K562 (cell line): Measurements from ENCODE around the gene NEDD8. TPM values are rescaled to one million over a fixed set of nuclear protein-coding genes. Genes with fewer than 3 reads are reported as not detected.

Experiments
- ATAC-seq: fragments of 200-7000 bp; cut with Tn5 transposase; 3 replicates; pipeline ENCODE4 v1.9.1; 2020; ENCODE audit warnings: moderate library complexity
- BruUV-seq: library from RNA; stranded (reverse); fragments of 400-500 nt; replicated peaks from 2 replicates; lab custom pipeline; 2021; lab: Mats Ljungman, UMichigan
- CTCF ChIA-PET: fragments of 300-600 bp; formaldehyde crosslinking; extraction: SDS; loops from one replicate; lab custom pipeline; 2021; ENCODE audit warnings: low intra/inter-chr PET ratio; lab: Yijun Ruan, JAX
- POLR2A ChIA-PET: fragments of 300-600, 350-650 bp; sonication (Branson Sonifier 250); formaldehyde crosslinking; extraction: SDS; loops from one replicate; lab custom pipeline; 2021; ENCODE audit warnings: antibody characterized with exemption, inconsistent platforms; lab: Yijun Ruan, JAX
- DNase-seq, 4 experiments: peaks; one replicate each; pipeline versions ENCODE4 v3.0.0 to v3.0.0-alpha.2; 2011 to 2018; ENCODE audit warnings: low spot score in 3 of 4, mixed read lengths in 3 of 4; ENCODE audit errors: extremely low read depth in 1 of 4
- FAIRE-seq: peaks from 2 replicates; lab custom pipeline; 2011; peaks lifted over from hg19 to GRCh38; lab: Jason Lieb, UNC
- H2AFZ ChIP-seq: 2 replicates; pipeline ENCODE4 v1.6.0; 2011; ENCODE audit warnings: low read depth, low read length, control low read depth, inconsistent platforms
- H3K27ac ChIP-seq: fragments of 200-600 bp; 3 replicates; pipeline ENCODE4 v1.8.0; 2011; ENCODE audit warnings: low read depth, mild to moderate bottlenecking, control low read depth, inconsistent platforms, low read length, moderate library complexity, mixed read lengths; ENCODE audit errors: extremely low read depth
- H3K27me3 ChIP-seq, 2 experiments: fragments of 300-600 bp in 1 of 2; 2 replicates in 1 of 2; 3 replicates in 1 of 2; pipeline versions ENCODE4 v1.6.0 to v1.8.0; 2011; ENCODE audit warnings: inconsistent platforms in 2 of 2, low read length in 2 of 2, mild to moderate bottlenecking in 1 of 2, mixed read lengths in 1 of 2, moderate library complexity in 1 of 2; ENCODE audit not compliant: control insufficient read depth in 2 of 2, insufficient read depth in 2 of 2
- H3K36me3 ChIP-seq: fragments of 300-600 bp; 3 replicates; pipeline ENCODE4 v1.8.0; 2011; ENCODE audit warnings: mild to moderate bottlenecking, low read length, inconsistent platforms; ENCODE audit not compliant: control insufficient read depth, insufficient read depth
- H3K4me1 ChIP-seq, 2 experiments: fragments of 200-600 bp in 1 of 2; replicated peaks in 1 of 2; 2 replicates in 1 of 2; 3 replicates in 1 of 2; pipeline versions ENCODE4 v1.5.1 to v1.8.0; 2011; ENCODE audit warnings: inconsistent platforms in 2 of 2, low read length in 2 of 2, mild to moderate bottlenecking in 1 of 2, mixed read lengths in 1 of 2, moderate library complexity in 1 of 2; ENCODE audit not compliant: control insufficient read depth in 2 of 2, insufficient read depth in 2 of 2
- H3K4me2 ChIP-seq: 2 replicates; pipeline ENCODE4 v1.6.1; 2011; ENCODE audit warnings: low read length, control low read depth, inconsistent platforms, mixed read lengths; ENCODE audit not compliant: insufficient read depth
- H3K4me3 ChIP-seq: fragments of 200-600 bp; sonication (generic), shearing (Covaris generic); 2 replicates; pipeline ENCODE4 v1.5.1; 2016; ENCODE audit warnings: control low read depth, inconsistent platforms
- H3K79me2 ChIP-seq: fragments of 200-600 bp; 3 replicates; pipeline ENCODE4 v1.8.0; 2011; ENCODE audit warnings: low read length, inconsistent platforms; ENCODE audit not compliant: control insufficient read depth, insufficient read depth
- H3K9ac ChIP-seq, 2 experiments: 2 replicates each; pipeline versions ENCODE4 v1.6.0 to v1.6.1; 2011; ENCODE audit warnings: low read depth in 2 of 2, low read length in 2 of 2, control low read depth in 1 of 2, inconsistent platforms in 1 of 2, mild to moderate bottlenecking in 1 of 2, mixed read lengths in 1 of 2; ENCODE audit not compliant: insufficient read depth in 1 of 2
- H3K9me1 ChIP-seq: one replicate; pipeline ENCODE4 v1.6.0; 2011; ENCODE audit warnings: inconsistent platforms, mild to moderate bottlenecking, low read length, moderate library complexity; ENCODE audit not compliant: control insufficient read depth, insufficient read depth
- H3K9me3 ChIP-seq: replicated peaks from 2 replicates; pipeline ENCODE4 v1.5.1; 2011; ENCODE audit warnings: low read depth, low read length, inconsistent platforms; ENCODE audit not compliant: control insufficient read depth, insufficient read depth
- H4K20me1 ChIP-seq: replicated peaks from 2 replicates; pipeline ENCODE4 v1.6.1; 2011; ENCODE audit warnings: low read length, inconsistent platforms, mixed read lengths; ENCODE audit not compliant: control insufficient read depth, insufficient read depth
- E2F3 ChIP-seq: fragments of 250-450 bp; sonication (Bioruptor Pico); IDR thresholded peaks from 2 replicates; pipeline ENCODE4 v1.4.0; 2020; ENCODE audit warnings: mild to moderate bottlenecking
- HMG20A ChIP-seq: fragments of 450-650 bp; formaldehyde crosslinking; conservative IDR thresholded peaks from 2 replicates; pipeline ENCODE4 v1.4.0; 2020; ENCODE audit warnings: mild to moderate bottlenecking, mixed read lengths
- IFI16 ChIP-seq: fragments of 250-450 bp; sonication (Bioruptor Pico); IDR thresholded peaks from 2 replicates; pipeline ENCODE4 v2.1.2; 2022; ENCODE audit warnings: mild to moderate bottlenecking, inconsistent platforms
- MCM7 ChIP-seq, 2 experiments: fragments of 450-650 bp; IDR thresholded peaks; 2 replicates each; pipeline ENCODE4 v1.6.1; 2016 to 2018
- NFATC3 ChIP-seq: fragments of 450-650 bp; IDR thresholded peaks from 2 replicates; pipeline ENCODE4 v1.6.1; 2017; ENCODE audit warnings: mild to moderate bottlenecking
- NUFIP1 ChIP-seq: fragments of 450-650 bp; IDR thresholded peaks from 2 replicates; pipeline ENCODE4 v1.6.1; 2018; ENCODE audit not compliant: partially characterized antibody
- PRMT5 ChIP-seq: sonication (generic); formaldehyde crosslinking; IDR thresholded peaks from 2 replicates; pipeline ENCODE4 v1.5.0; 2020; ENCODE audit warnings: missing genetic modification reagents
- PURB ChIP-seq: sonication (generic); formaldehyde crosslinking; IDR thresholded peaks from 2 replicates; pipeline ENCODE4 v1.9.0; 2021; ENCODE audit warnings: low read depth, mild to moderate bottlenecking, missing genetic modification reagents
- RUNX1 ChIP-seq: sonication (generic); IDR thresholded peaks from 2 replicates; pipeline ENCODE4 v1.6.1; 2016; ENCODE audit warnings: antibody characterized with exemption, low read depth
- TSHZ1 ChIP-seq: fragments of 250-450 bp; sonication (Bioruptor Pico); IDR thresholded peaks from 2 replicates; pipeline ENCODE4 v1.4.0; 2020; ENCODE audit warnings: mild to moderate bottlenecking, moderate library complexity
- ZNF347 ChIP-seq: fragments of 450-650 bp; formaldehyde crosslinking; IDR thresholded peaks from 2 replicates; pipeline ENCODE4 v1.4.0; 2020; ENCODE audit warnings: low read depth, mild to moderate bottlenecking, moderate library complexity
- WGBS: fragments of 100-300 bp; shearing (Covaris generic); methylation state at CpG from one replicate; pipeline ENCODE4 v1.1.6; 2016; ENCODE audit warnings: low coverage, mixed read lengths; ENCODE audit not compliant: insufficient coverage; ENCODE audit errors: missing lambda C conversion rate; 5-methylcytosine and 5-hydroxymethylcytosine counted together
- in situ Hi-C: fragments of 300-500 bp; cut with MboI; formaldehyde crosslinking; loops from 4 replicates; pipeline ENCODE4 v1.15.0; 2018; ENCODE audit warnings: inconsistent platforms, mixed read lengths
- intact Hi-C: fragments of 100-400 bp; cut with micrococcal nuclease; formaldehyde crosslinking; loops from 2 replicates; pipeline ENCODE4 v1.14.2; 2022
- polyA plus RNA-seq, 8 experiments: library from polyadenylated mRNA; depleted of rRNA in 4 of 8; stranded (reverse) in 5 of 8; unstranded in 3 of 8; fragments of >200 nt; fragmentation: Nextera tagmentation in 2 of 8; fragmentation: Illumina TruSeq in 1 of 8; extraction: Ambion mirVana in 2 of 8; extraction: Trizol in 1 of 8; gene quantifications; 2 replicates each; pipeline versions ENCODE4 v1.2.1 to v1.2.3, GENCODE V29; 2011 to 2014; ENCODE audit warnings: inconsistent platforms in 1 of 8, missing spikeins in 1 of 8
- total RNA-seq, 7 experiments: library from RNA; depleted of rRNA in 6 of 7; stranded (reverse); fragments of >200 nt in 6 of 7; fragmentation: Illumina TruSeq in 2 of 7; extraction: Trizol in 2 of 7; gene quantifications; 2 replicates each; pipeline versions ENCODE4 v1.2.1 to v1.2.3, GENCODE V29; 2011 to 2021; ENCODE audit warnings: low replicate concordance in 1 of 7

Gene NEDD8
- total and polyA plus RNA-seq, 9 of the 15 experiments (the other 6 are each of a cell fraction or from before 2014, with no cell fraction given), result 142 to 691 (median 260) TPM

- ATAC-seq (no peak), DNase-seq (no peak), FAIRE-seq (no peak)
- H2AFZ ChIP-seq, result no peak overlapping the region
- H3K27me3 ChIP-seq, result no peaks in the 10 kb centered on the region
- no peaks in the 10 kb centered on the region for H3K9me3 ChIP-seq
- H3K27ac ChIP-seq, result no peak overlapping the region
- intact Hi-C loops (no loop called here), in situ Hi-C loops (no loop called here)
- H3K4me3 ChIP-seq, result no peak overlapping the region
- H3K9me1 ChIP-seq, result no peaks in the 10 kb centered on the region
- H3K9ac ChIP-seq, result 0 out of 4 replicates have a peak overlapping the region, but pooled peaks of 1 of the 2 experiments have one; percentile 9
- no peak overlapping the region for H3K4me2 ChIP-seq
- ChIA-PET POLR2A (interaction anchor here (1.1 to 1.3 kb wide), 2 partner anchors 16 to 22 kb away, joined by 3 to 4 read pairs; no protein-coding TSS in a partner anchor), CTCF (no interaction called here)
- H3K36me3 ChIP-seq, result peaks cover 55% of the 10 kb centered on the region; the same call in 2 of the 3 replicates
- WGBS, result 93% methylated on average over 6 of the region's 6 CpGs
- H4K20me1 ChIP-seq, result no peaks in the 10 kb centered on the region
- H3K4me1 ChIP-seq, result peaks cover 12 to 23% of the 10 kb centered on the region in 2 experiments
- peaks cover 26% of the 10 kb centered on the region for H3K79me2 ChIP-seq
- no TSS peak for BruUV-seq
- TF ChIP-seq PURB (CRISPR knock-in tag) (no peak), IFI16 (CRISPR knock-in tag) (no peak), PRMT5 (CRISPR knock-in tag) (no peak), ZNF347 (no peak), NFATC3 (no peak), E2F3 (CRISPR knock-in tag) (no peak), TSHZ1 (CRISPR knock-in tag) (no peak), MCM7 (IDR thresholded peaks at IDR 0.05) (no peak), NUFIP1 (no peak), RUNX1 (no peak), HMG20A (CRISPR knock-in tag) (no peak)
These were observed 20.9 kb downstream of the NEDD8 start for GRCh38 chr14:24211311-24211710.
